NCI-H345 treated with DMSO at 0.1 percent for 48 hours (cell line): ENCODE data around the gene TCF19.

Experiments
- DNase-seq: peaks from one replicate; lab custom pipeline; 2025; ENCODE audit not compliant: unreplicated experiment; lab: John Stamatoyannopoulos, UW

Gene TCF19

GRCh38 chr6:31128093-31128676 lies 30.2 kb upstream of the TCF19 start:
- peak; percentile 27 for DNase-seq

- DNase-seq = peak; percentile 11
Measured at GRCh38 chr6:31129130-31129529, 29.3 kb upstream of the TCF19 start.

- DNase-seq = no peak
Measured at GRCh38 chr6:31130751-31131150, 27.6 kb upstream of the TCF19 start.

GRCh38 chr6:31131595-31131994 lies 26.8 kb upstream of the TCF19 start:
- DNase-seq = no peak

- DNase-seq = no peak
Measured at GRCh38 chr6:31132806-31133205, 25.6 kb upstream of the TCF19 start.

GRCh38 chr6:31135710-31136109 lies 22.7 kb upstream of the TCF19 start:
- DNase-seq = no peak

- DNase-seq = no peak
Measured at GRCh38 chr6:31138982-31139381, 19.4 kb upstream of the TCF19 start, which contains the start of gene PSORS1C2. Gene PSORS1C2 (minus strand): TSS chr6:31139066. CDS start chr6:31139026, 40 bp downstream.

- DNase-seq = no peak
Measured at GRCh38 chr6:31139599-31139998, 18.8 kb upstream of the TCF19 start.

GRCh38 chr6:31140643-31141042 lies 17.7 kb upstream of the TCF19 start:
- no peak for DNase-seq

GRCh38 chr6:31142361-31142761 lies 16.0 kb upstream of the TCF19 start:
- no peak for DNase-seq

- DNase-seq = no peak
Measured at GRCh38 chr6:31143148-31143547, 15.2 kb upstream of the TCF19 start.

- DNase-seq = no peak
Measured at GRCh38 chr6:31144296-31144969, 14.0 kb upstream of the TCF19 start.

- DNase-seq = no peak
Measured at GRCh38 chr6:31144970-31145340, 13.4 kb upstream of the TCF19 start.

GRCh38 chr6:31145386-31145785 lies 13.0 kb upstream of the TCF19 start:
- DNase-seq = no peak

GRCh38 chr6:31149827-31150447 lies 8.5 kb upstream of the TCF19 start:
- no peak for DNase-seq

- DNase-seq = no peak
Measured at GRCh38 chr6:31152781-31153180, 5.6 kb upstream of the TCF19 start.

- DNase-seq = no peak
Measured at GRCh38 chr6:31154436-31154835, 4.0 kb upstream of the TCF19 start.

GRCh38 chr6:31156641-31157040 lies 1.7 kb upstream of the TCF19 start:
- no peak for DNase-seq

GRCh38 chr6:31157513-31158139 lies 763 bp upstream of the TCF19 start, which contains the start of gene CCHCR1:
Gene CCHCR1 (minus strand): TSS chr6:31157802. CDS start chr6:31157600, 202 bp downstream.
- DNase-seq = no peak

GRCh38 chr6:31158863-31159855 lies 770 bp downstream of the TCF19 start:
- DNase-seq = no peak
